Erythroblast (primary cell): ENCODE data around the gene CWF19L2.

Experiments used
- GATA1 ChIP-seq: IDR thresholded peaks from 2 replicates; pipeline ENCODE4 v1.6.1; 2011; ENCODE audit warnings: low read depth, mild to moderate bottlenecking, control low read depth, low read length, moderate library complexity
- POLR2A ChIP-seq: IDR thresholded peaks from 2 replicates; pipeline ENCODE4 v1.6.1; 2011; ENCODE audit warnings: mild to moderate bottlenecking, low read length

- TF ChIP-seq POLR2A (no peak), GATA1 (no peak)
Observed at GRCh38 chr11:107473792-107474191, 16.2 kb upstream of the CWF19L2 start.
